Spleen (tissue), 11 donors: ENCODE data around the gene NUDT16L1. TPM values are rescaled to one million over a fixed set of nuclear protein-coding genes. Genes with fewer than 3 reads are reported as not detected.

ENCODE experiments used
- DNase-seq: peaks from one replicate; pipeline ENCODE4 v3.0.0-alpha.2; 2020
- H3K27ac ChIP-seq, 8 donors: fragments of 200-600 bp; sonication (generic) in 7 of 8; 1 replicate in 4 of 8; 2 replicates in 4 of 8; pipeline versions ENCODE4 v1.5.0 to v1.8.0; 2016 to 2021; ENCODE audit warnings: inconsistent platforms in 4 of 8, mild to moderate bottlenecking in 4 of 8, moderate library complexity in 1 of 8
- H3K27me3 ChIP-seq, 7 donors: fragments of 200-600 bp; sonication (generic) in 6 of 7; replicated peaks in 1 of 7; 1 replicate in 4 of 7; 2 replicates in 3 of 7; pipeline versions ENCODE4 v1.5.0 to v1.8.0; 2016 to 2021; ENCODE audit warnings: inconsistent platforms in 3 of 7, mild to moderate bottlenecking in 1 of 7
- H3K36me3 ChIP-seq, 6 donors: fragments of 200-600 bp; sonication (generic) in 5 of 6; 1 replicate in 4 of 6; 2 replicates in 2 of 6; pipeline versions ENCODE4 v1.5.0 to v1.8.0; 2016 to 2021; ENCODE audit warnings: inconsistent platforms in 2 of 6
- H3K4me1 ChIP-seq, 6 donors: fragments of 200-600 bp; sonication (generic) in 5 of 6; 1 replicate in 3 of 6; 2 replicates in 3 of 6; pipeline versions ENCODE4 v1.5.0 to v1.8.0; 2016 to 2021; ENCODE audit warnings: inconsistent platforms in 3 of 6
- H3K4me3 ChIP-seq, 8 donors: fragments of 200-600 bp; sonication (generic) in 7 of 8; 1 replicate in 4 of 8; 2 replicates in 4 of 8; pipeline versions ENCODE4 v1.5.0 to v1.8.0; 2016 to 2021; ENCODE audit warnings: inconsistent platforms in 4 of 8, mild to moderate bottlenecking in 4 of 8, moderate library complexity in 2 of 8
- H3K9me3 ChIP-seq, 8 donors: fragments of 200-600 bp; sonication (generic) in 7 of 8; 1 replicate in 4 of 8; 2 replicates in 4 of 8; pipeline versions ENCODE4 v1.5.0 to v1.8.0; 2016 to 2021; ENCODE audit warnings: inconsistent platforms in 4 of 8
- CTCF ChIP-seq, 11 experiments: fragments of 200-600 bp in 7 of 11; fragments of 450-650 bp in 4 of 11; sonication (generic) in 4 of 11; IDR thresholded peaks in 8 of 11; conservative IDR thresholded peaks in 3 of 11; 1 replicate in 7 of 11; 2 replicates in 4 of 11; pipeline versions ENCODE4 v1.4.0 to v1.8.0; 2016 to 2021; ENCODE audit warnings: antibody characterized with exemption in 11 of 11, inconsistent platforms in 4 of 11, mild to moderate bottlenecking in 1 of 11
- POLR2A ChIP-seq, 3 donors: fragments of 450-650 bp; IDR thresholded peaks; one replicate each; pipeline ENCODE4 v1.5.1; 2017; ENCODE audit warnings: antibody characterized with exemption in 3 of 3, mild to moderate bottlenecking in 1 of 3
- POLR2AphosphoS5 ChIP-seq, 3 donors: sonication (generic); formaldehyde crosslinking; IDR thresholded peaks; one replicate each; pipeline ENCODE4 v1.5.1; 2017; ENCODE audit warnings: antibody characterized with exemption in 3 of 3
- WGBS, 5 donors: extraction: QIAGEN DNeasy Blood & Tissue Kit in 3 of 5; methylation state at CpG; one replicate each; pipeline versions ENCODE4 v1.1.5 to v1.1.7; 2013 to 2018; 5-methylcytosine and 5-hydroxymethylcytosine counted together
- intact Hi-C: fragments of 100-400 bp; cut with DNase I; formaldehyde crosslinking; loops from one replicate; pipeline ENCODE4 v1.15.0; 2023; ENCODE audit warnings: low total_unique reads
- polyA plus RNA-seq, 3 donors: library from polyadenylated mRNA; stranded (reverse); fragments of 200-250 nt; gene quantifications; one replicate each; pipeline ENCODE4 v1.2.1, GENCODE V29; 2013
- total RNA-seq, 7 donors: library from RNA; depleted of rRNA in 3 of 7; stranded (reverse); fragments of >200 nt in 3 of 7; fragmentation: NEBNext Ultra II Directional in 4 of 7; extraction: Animal tissue kit (Norgen Biotek cat#: 25700) in 4 of 7; gene quantifications; one replicate each; pipeline versions ENCODE4 v1.1.0 to v1.2.1, GENCODE V29; 2016 to 2021
- donor health status: healthy with polysubstance abuse.
- donor health status: DM: no; HTN: no; CAD: no; lungs with moderate emphysema.
- donor health status: DM: no; HTN: no; CAD: no.
- donor health status: Bipolar disorder and iron deficiency.
- donor health status: healthy.
- donor health status: DM: no; HTN: no; CAD: no.
- donor health status: DM: yes; HTN: yes; CAD: no.

NUDT16L1 gene
- total and polyA plus RNA-seq, 10 donors = 26.2 to 47.2 (median 29.4) TPM

GRCh38 chr16:4726616-4727015 is 33.3 kb downstream of the NUDT16L1 start:
- Histone ChIP-seq H3K27ac (no peak overlapping the region), H3K27me3 (no peaks in the 10 kb centered on the region), H3K4me1 (no peaks in the 10 kb centered on the region), H3K4me3 (no peak overlapping the region), H3K36me3 (peaks cover 0 to 96% (median 46%) of the 10 kb centered on the region in 6 donors), H3K9me3 (no peaks in the 10 kb centered on the region)
- intact Hi-C loops = no loop called here
- no peak for DNase-seq
- no peak for TF ChIP-seq CTCF (IDR thresholded peaks at IDR 0.05 in 8 of 11, conservative IDR thresholded peaks at IDR 0.05 in 3 of 11)
- TF ChIP-seq POLR2AphosphoS5 (IDR thresholded peaks at IDR 0.05) = no peak
- no peak for TF ChIP-seq POLR2A (IDR thresholded peaks at IDR 0.05)
- WGBS, 5 donors = 93 to 97% (median 95%) methylated on average over 17 to 18 of the region's 18 CpGs

DNA sequence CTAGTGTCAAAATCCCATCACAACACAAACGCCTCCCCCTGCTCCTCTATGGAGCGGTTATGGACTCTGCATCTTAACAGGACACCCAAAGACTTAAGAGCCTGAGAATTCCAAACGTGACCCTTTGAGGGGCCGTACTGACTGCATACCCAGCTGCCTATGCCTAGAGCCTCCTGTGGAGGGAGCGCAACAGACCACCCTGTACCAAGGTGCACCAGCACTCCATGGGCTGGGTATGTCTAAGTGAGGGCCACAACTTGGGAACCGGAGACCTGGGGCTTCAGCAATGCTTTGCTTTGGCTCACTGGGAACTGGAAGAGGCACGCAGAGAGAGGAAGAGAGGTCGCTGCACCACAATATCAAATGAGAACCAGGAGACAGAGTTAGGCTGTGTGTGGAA is 35.3 kb downstream of the NUDT16L1 start:
- no peaks in the 10 kb centered on the region for H3K9me3 ChIP-seq
- no peak overlapping the region for H3K27ac ChIP-seq
- H3K36me3 ChIP-seq = peaks cover 0 to 76% (median 39%) of the 10 kb centered on the region in 6 donors
- peaks cover 5 to 11% (median 9%) of the 10 kb centered on the region in 6 donors for H3K4me1 ChIP-seq
- H3K27me3 ChIP-seq = no peaks in the 10 kb centered on the region
- TF ChIP-seq POLR2A (IDR thresholded peaks at IDR 0.05) = no peak
- TF ChIP-seq CTCF (IDR thresholded peaks at IDR 0.05 in 8 of 11, conservative IDR thresholded peaks at IDR 0.05 in 3 of 11) = no peak
- TF ChIP-seq POLR2AphosphoS5 (IDR thresholded peaks at IDR 0.05) = no peak
- WGBS, 5 donors = 94 to 99% (median 96%) methylated on average over 8 of the region's 8 CpGs
- intact Hi-C loops = no loop called here
- no peak for DNase-seq
- H3K4me3 ChIP-seq = no peak overlapping the region

DNA sequence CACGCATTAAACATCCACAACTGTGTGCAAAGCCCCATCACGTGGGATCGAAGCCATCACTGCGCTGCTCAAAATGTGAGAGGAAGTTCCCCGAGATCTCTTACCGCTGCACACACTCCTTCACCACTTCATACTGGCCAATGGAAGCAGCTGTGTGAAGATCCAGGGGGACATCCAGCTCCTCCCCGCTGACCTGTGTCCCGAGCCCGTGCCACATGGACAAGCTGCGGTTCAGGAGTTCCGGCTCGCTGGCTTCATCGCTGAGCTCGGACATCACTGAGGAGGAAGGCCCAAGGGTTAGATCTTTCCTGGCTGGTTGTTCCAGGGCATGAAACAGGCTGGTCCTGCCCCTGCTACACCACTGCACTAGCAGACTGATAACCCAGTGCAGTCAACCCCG is 36.5 kb downstream of the NUDT16L1 start:
- intact Hi-C loops = no loop called here
- Histone ChIP-seq H3K9me3 (no peaks in the 10 kb centered on the region), H3K4me1 (peaks cover 5 to 19% (median 11%) of the 10 kb centered on the region in 6 donors), H3K4me3 (no peak overlapping the region), H3K27me3 (no peaks in the 10 kb centered on the region), H3K27ac (no peak overlapping the region), H3K36me3 (peaks cover 0 to 64% (median 34%) of the 10 kb centered on the region in 6 donors)
- 95 to 97% (median 95%) methylated on average over 15 of the region's 15 CpGs for WGBS, 5 donors
- no peak for DNase-seq
- TF ChIP-seq POLR2AphosphoS5 (IDR thresholded peaks at IDR 0.05) (no peak), CTCF (IDR thresholded peaks at IDR 0.05 in 8 of 11, conservative IDR thresholded peaks at IDR 0.05 in 3 of 11) (no peak), POLR2A (IDR thresholded peaks at IDR 0.05) (no peak)

GRCh38 chr16:4733211-4733742 is 39.9 kb downstream of the NUDT16L1 start:
- DNase-seq = no peak
- no peaks in the 10 kb centered on the region for H3K27me3 ChIP-seq
- H3K27ac ChIP-seq = peak overlapping the region in 5 of 8 donors; percentile 78 to 84 (median 80)
- H3K9me3 ChIP-seq = no peaks in the 10 kb centered on the region
- peak overlapping the region; percentile 81 to 100 (median 98) for H3K4me3 ChIP-seq
- intact Hi-C loops = no loop called here
- 39 to 48% (median 44%) methylated on average over 17 of the region's 17 CpGs for WGBS, 5 donors
- H3K4me1 ChIP-seq = peaks cover 10 to 26% (median 17%) of the 10 kb centered on the region in 6 donors
- no peak for TF ChIP-seq POLR2AphosphoS5 (IDR thresholded peaks at IDR 0.05)
- TF ChIP-seq POLR2A (IDR thresholded peaks at IDR 0.05) = no peak
- no peak for TF ChIP-seq CTCF (IDR thresholded peaks at IDR 0.05 in 8 of 11, conservative IDR thresholded peaks at IDR 0.05 in 3 of 11)
- peaks cover 0 to 32% (median 12%) of the 10 kb centered on the region in 6 donors for H3K36me3 ChIP-seq
